Kidney (tissue), 14 donors: ENCODE results near the gene LYG2. TPM values are rescaled to one million over a fixed set of nuclear protein-coding genes. Genes with fewer than 3 reads are reported as not detected.
"Not testable (repeated sequence)": the region's sequence is repeated elsewhere in the genome, so short reads cannot be mapped to it uniquely, and the experiment has no call there.

Experiments
- DNase-seq, 5 donors: peaks; one replicate each; pipeline ENCODE4 v3.0.0-alpha.2; 2013 to 2020
- FAIRE-seq: peaks from 2 replicates; lab custom pipeline; 2012; peaks lifted over from hg19 to GRCh38; lab: Jason Lieb, UNC
- H3K27ac ChIP-seq, 2 donors: one replicate each; pipeline ENCODE4 v1.7.0; 2013; ENCODE audit warnings: low read depth in 2 of 2, low read length in 2 of 2, inconsistent platforms in 1 of 2
- H3K27me3 ChIP-seq: one replicate; pipeline ENCODE4 v1.7.1; 2013; ENCODE audit warnings: low read length, inconsistent platforms; ENCODE audit not compliant: control insufficient read depth, insufficient read depth
- H3K36me3 ChIP-seq, 3 donors: one replicate each; pipeline versions ENCODE4 v1.7.0 to v1.7.1; 2013; ENCODE audit warnings: low read length in 3 of 3, control low read depth in 1 of 3, inconsistent platforms in 1 of 3; ENCODE audit not compliant: insufficient read depth in 3 of 3, control insufficient read depth in 2 of 3
- H3K4me1 ChIP-seq, 3 donors: one replicate each; pipeline versions ENCODE4 v1.7.0 to v1.7.1; 2013; ENCODE audit warnings: low read length in 3 of 3, inconsistent platforms in 1 of 3, low read depth in 1 of 3; ENCODE audit not compliant: control insufficient read depth in 2 of 3, insufficient read depth in 2 of 3
- H3K4me3 ChIP-seq, 3 donors: one replicate each; pipeline versions ENCODE4 v1.7.0 to v1.8.1; 2013; ENCODE audit warnings: low read length in 3 of 3, control low read depth in 1 of 3, inconsistent platforms in 1 of 3
- H3K9ac ChIP-seq, 3 donors: one replicate each; pipeline versions ENCODE4 v1.7.0 to v1.7.1; 2013; ENCODE audit warnings: low read length in 3 of 3, control low read depth in 1 of 3, inconsistent platforms in 1 of 3
- H3K9me3 ChIP-seq, 3 donors: one replicate each; pipeline versions ENCODE4 v1.7.0 to v1.7.1; 2013; ENCODE audit warnings: low read length in 3 of 3, control low read depth in 1 of 3, inconsistent platforms in 1 of 3; ENCODE audit not compliant: control insufficient read depth in 2 of 3, insufficient read depth in 1 of 3
- intact Hi-C: fragments of 100-400 bp; cut with DNase I; formaldehyde crosslinking; loops from one replicate; pipeline ENCODE4 v1.11.1; 2022
- polyA plus RNA-seq: library from polyadenylated mRNA; stranded (reverse); fragments of 350-450 nt; fragmentation: Illumina TruSeq; extraction: RNeasy Lipid Tissue Mini Kit (QIAGEN cat#74804); gene quantifications from one replicate; pipeline ENCODE4 v1.2.3, GENCODE V29; 2014; ENCODE audit warnings: low read depth, low replicate concordance; ENCODE audit not compliant: insufficient read depth
- total RNA-seq: library from RNA; stranded (reverse); fragmentation: NEBNext Ultra II Directional; extraction: Animal tissue kit (Norgen Biotek cat#: 25700); gene quantifications from one replicate; pipeline ENCODE4 v1.2.1, GENCODE V29; 2021
- TF ChIP-seq, protein P1 (sequence below): IDR thresholded peaks from 3 replicates; pipeline ENCODE4 v1.5.1; 2012; ENCODE audit warnings: mild to moderate bottlenecking, moderate library complexity, borderline replicate concordance; ENCODE audit not compliant: insufficient read depth; ENCODE audit errors: extremely low read depth
- donor health status: control.
- donor health status: control.
- donor health status: control.
- donor health status: control.
- donor health status: control.
- donor health status: DM: yes; HTN: yes; CAD: no.
- donor health status: Normal renal cell carcinoma (clear cell type).

The LYG2 gene
- total and polyA plus RNA-seq, 2 donors from 2014 or later: not detected

DNA sequence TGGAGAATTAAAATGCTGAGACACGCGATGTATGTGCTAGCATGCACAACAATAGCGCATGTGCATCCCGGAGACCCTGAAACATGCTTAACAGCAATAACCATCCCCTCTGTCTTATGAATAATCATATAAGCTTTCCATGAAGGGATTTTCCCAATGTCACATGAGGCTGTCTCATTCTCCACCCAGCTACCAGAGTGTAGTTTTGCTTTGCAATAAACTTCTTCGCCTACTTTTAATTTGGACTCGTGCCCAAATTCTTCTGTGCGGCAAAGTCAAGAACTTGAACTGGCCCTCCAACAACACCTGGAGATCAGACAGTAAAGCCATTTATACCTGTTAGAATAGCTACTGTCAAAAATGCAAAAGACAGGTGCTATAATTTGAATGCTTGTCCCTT lies 30.1 kb upstream of the LYG2 start:
- TF ChIP-seq, protein P1, sequence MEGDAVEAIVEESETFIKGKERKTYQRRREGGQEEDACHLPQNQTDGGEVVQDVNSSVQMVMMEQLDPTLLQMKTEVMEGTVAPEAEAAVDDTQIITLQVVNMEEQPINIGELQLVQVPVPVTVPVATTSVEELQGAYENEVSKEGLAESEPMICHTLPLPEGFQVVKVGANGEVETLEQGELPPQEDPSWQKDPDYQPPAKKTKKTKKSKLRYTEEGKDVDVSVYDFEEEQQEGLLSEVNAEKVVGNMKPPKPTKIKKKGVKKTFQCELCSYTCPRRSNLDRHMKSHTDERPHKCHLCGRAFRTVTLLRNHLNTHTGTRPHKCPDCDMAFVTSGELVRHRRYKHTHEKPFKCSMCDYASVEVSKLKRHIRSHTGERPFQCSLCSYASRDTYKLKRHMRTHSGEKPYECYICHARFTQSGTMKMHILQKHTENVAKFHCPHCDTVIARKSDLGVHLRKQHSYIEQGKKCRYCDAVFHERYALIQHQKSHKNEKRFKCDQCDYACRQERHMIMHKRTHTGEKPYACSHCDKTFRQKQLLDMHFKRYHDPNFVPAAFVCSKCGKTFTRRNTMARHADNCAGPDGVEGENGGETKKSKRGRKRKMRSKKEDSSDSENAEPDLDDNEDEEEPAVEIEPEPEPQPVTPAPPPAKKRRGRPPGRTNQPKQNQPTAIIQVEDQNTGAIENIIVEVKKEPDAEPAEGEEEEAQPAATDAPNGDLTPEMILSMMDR: no peak
- no peak for FAIRE-seq
- H3K4me1 ChIP-seq: no peaks in the 10 kb centered on the region
- intact Hi-C loops: no loop called here
- H3K4me3 ChIP-seq: peak overlapping the region in 1 of 3 donors; percentile 18
- peak overlapping the region; percentile 51 to 60 for H3K27ac ChIP-seq
- no peak overlapping the region for H3K9ac ChIP-seq
- DNase-seq: peak in 1 of 5 donors; percentile 2
- no peaks in the 10 kb centered on the region for H3K36me3 ChIP-seq
- no peaks in the 10 kb centered on the region for H3K27me3 ChIP-seq
- peaks cover 0 to under 1% (median 0%) of the 10 kb centered on the region in 3 donors for H3K9me3 ChIP-seq

DNA sequence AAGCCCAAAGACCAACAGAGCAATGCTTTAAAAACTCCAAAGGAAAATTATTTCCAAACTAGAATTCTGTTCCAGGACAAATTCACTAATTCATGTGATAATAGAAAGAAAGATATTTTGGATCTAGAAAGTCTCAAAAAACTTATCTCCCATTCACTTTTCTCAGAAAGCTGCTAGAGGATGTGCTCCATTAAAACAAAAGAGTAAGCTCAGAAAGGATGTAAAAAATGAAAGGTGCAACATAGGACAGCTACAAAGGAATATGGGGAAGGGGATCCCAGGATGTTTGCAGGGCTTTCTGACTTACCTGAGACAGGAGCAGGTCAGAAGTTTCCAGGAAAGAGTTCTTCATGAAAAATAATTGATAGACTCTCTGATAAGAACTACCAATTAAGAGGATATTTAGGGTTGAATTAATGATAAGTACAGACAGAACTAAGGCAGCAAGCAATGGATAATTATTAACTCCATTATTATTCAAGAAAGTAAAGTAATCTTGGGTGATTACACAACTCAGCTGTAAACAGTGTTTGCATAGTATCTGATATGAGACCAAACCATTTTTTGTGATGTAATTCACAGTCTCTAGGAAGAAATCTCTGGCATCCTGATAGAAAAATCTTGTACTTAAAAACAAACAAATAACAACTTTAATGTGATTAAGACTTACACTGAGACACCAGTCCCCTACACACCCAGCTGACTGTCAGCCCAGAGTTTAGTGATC lies 24.7 kb upstream of the LYG2 start:
- DNase-seq (no peak), FAIRE-seq (no peak)
- Histone ChIP-seq H3K36me3 (no peaks in the 10 kb centered on the region), H3K4me1 (no peaks in the 10 kb centered on the region), H3K27me3 (no peaks in the 10 kb centered on the region), H3K9me3 (peaks cover 0 to 8% (median 0%) of the 10 kb centered on the region in 3 donors), H3K9ac (no peak overlapping the region), H3K4me3 (no peak overlapping the region), H3K27ac (no peak overlapping the region)
- intact Hi-C loops: no loop called here
- TF ChIP-seq, protein P1: no peak

DNA sequence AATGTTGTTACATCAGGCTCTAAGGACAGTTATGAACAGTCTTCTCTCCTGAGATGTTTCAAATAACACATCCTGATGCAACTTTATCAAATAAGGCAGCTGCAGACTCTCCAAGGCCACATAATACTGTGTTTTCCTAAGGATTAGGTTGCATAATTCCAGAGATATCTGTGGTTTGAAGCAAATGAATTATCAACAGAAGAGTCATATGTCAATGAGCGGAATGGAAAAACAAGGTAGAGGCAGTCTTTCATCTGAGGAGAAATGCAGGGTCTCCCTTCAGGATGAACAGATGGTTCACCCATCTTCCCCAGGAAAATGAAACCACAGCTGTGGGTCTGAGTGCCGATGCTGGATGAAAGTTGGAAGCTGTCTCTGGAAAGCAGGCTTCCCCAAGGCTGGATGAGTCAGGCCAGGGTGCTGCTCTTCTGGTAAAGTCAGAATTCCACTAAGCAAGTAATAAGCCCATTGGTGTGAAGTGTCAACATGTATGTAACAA lies 23.4 kb upstream of the LYG2 start:
- intact Hi-C loops: no loop called here
- no peak for FAIRE-seq
- TF ChIP-seq, protein P1: no peak

DNA sequence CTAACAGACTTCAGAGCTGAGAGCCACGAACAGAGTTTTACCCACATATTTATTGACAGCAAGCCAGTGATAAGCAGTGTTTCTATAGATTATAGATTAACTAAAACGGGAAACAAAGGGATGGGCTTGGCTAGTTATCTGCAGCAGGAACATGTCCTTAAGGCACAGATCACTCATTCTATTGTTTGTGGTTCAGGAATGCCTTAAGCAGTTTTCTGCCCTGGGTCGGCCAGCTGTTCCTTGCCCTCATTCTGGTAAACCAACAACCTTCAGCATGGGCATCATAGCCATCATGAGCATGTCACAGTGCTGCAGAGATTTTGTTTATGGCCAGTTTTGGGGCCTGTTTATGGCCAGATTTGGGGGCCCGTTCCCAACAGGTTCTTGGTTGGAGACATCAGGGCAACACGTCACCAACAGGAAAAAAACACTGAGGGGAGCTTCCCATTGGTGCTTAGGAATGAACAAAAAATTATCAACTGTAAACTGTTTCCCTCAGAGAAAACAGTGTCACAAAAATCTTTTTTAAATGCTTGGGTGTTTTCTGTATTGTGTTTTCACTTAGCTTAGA lies 22.8 kb upstream of the LYG2 start:
- H3K4me3 ChIP-seq, H3K9me3 ChIP-seq, H3K27me3 ChIP-seq, H3K9ac ChIP-seq, H3K27ac ChIP-seq, DNase-seq, FAIRE-seq, intact Hi-C loops, H3K36me3 ChIP-seq, H3K4me1 ChIP-seq: not testable (repeated sequence)

More for the DNA sequence above, 23.4 kb upstream of the LYG2 start:
- no peak for DNase-seq
- Histone ChIP-seq H3K27ac (no peak overlapping the region), H3K4me1 (no peaks in the 10 kb centered on the region), H3K9me3 (peaks cover 0 to 8% (median 0%) of the 10 kb centered on the region in 3 donors), H3K4me3 (no peak overlapping the region), H3K27me3 (no peaks in the 10 kb centered on the region), H3K36me3 (no peaks in the 10 kb centered on the region), H3K9ac (no peak overlapping the region)
